Measurements from ENCODE around the gene PANK4.

The PANK4 gene

DNA sequence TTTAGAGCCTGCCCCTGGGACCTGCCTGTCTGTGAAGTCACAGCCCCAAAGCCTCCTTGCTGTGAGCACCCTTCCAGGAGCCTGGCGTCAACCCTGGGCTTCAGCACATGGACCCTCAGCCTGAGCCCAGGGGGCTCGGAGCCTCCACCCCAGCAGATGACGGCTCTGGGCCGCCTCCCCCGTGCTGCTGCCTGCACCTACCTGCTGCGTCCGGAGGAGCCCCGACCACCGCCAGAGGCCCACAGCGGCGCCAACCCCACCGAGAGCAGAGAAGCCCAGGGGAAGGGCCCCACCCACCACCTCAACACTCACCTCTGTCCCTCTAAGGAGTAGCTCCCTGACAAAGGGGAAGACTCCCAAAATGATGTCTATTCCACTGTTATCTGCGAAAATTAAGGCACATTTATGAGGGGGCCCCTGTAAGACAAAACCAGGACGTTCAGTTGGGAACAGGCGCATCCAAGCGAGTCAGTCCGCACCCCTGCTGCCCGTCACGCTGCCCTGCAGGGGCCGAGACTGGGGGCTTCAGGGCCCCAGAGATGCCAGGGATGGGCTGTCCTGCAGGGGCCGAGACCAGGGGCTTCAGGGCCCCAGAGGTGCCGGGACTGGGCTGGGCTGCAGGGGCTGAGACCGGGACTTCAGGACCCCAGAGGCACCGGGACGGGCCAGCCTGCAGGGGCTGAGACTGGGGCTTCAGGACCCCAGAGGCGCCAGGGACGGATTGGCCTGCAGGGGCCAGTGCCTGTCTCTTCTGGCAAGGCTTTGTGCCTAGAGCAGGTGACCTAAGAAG lies 15.8 kb downstream of the PANK4 start:
- no CpG with 5 or more reads among the region's 27 CpGs for WGBS (ENCODE audit: extremely low coverage, insufficient coverage, low lambda C conversion rate)
- H2AK5ac ChIP-seq (ENCODE audit: low read length): no peak overlapping the region
- H3K36me3 ChIP-seq (ENCODE audit: control insufficient read depth, insufficient read depth, low read length): peaks cover 10% of the 10 kb centered on the region
- no peaks in the 10 kb centered on the region for H3K79me1 ChIP-seq (ENCODE audit: low read length)
- H3K23ac ChIP-seq (ENCODE audit: low read length): no peak overlapping the region
- no peak overlapping the region for H3K4ac ChIP-seq (ENCODE audit: low read depth, low read length)
- H3K9ac ChIP-seq (ENCODE audit: low read length): no peak overlapping the region
- H3K4me2 ChIP-seq (ENCODE audit: low read length): no peak overlapping the region
- no peak for DNase-seq
- H3K18ac ChIP-seq (ENCODE audit: low read length): no peak overlapping the region
- no peak overlapping the region for H4K8ac ChIP-seq (ENCODE audit: low read depth, low read length)
- H3K27ac ChIP-seq (ENCODE audit: low read depth, low read length): no peak overlapping the region
- H3K4me3 ChIP-seq (ENCODE audit: low read length): no peak overlapping the region
- no peak overlapping the region for H2BK5ac ChIP-seq (ENCODE audit: low read length)
- no peak overlapping the region for H4K5ac ChIP-seq (ENCODE audit: low read length)
- H3K4me1 ChIP-seq (ENCODE audit: control insufficient read depth, low read depth, low read length): no peaks in the 10 kb centered on the region
- H3K27me3 ChIP-seq (ENCODE audit: insufficient read depth, low read length, poor library complexity): no peaks in the 10 kb centered on the region
- H2BK120ac ChIP-seq (ENCODE audit: low read depth, low read length): no peak overlapping the region
- H3K79me2 ChIP-seq (ENCODE audit: control insufficient read depth, insufficient read depth, low read length): no peaks in the 10 kb centered on the region
- H2BK15ac ChIP-seq (replicated peaks; ENCODE audit: low read depth): no peak overlapping the region
- H3K56ac ChIP-seq (ENCODE audit: low read length): no peak overlapping the region

DNA sequence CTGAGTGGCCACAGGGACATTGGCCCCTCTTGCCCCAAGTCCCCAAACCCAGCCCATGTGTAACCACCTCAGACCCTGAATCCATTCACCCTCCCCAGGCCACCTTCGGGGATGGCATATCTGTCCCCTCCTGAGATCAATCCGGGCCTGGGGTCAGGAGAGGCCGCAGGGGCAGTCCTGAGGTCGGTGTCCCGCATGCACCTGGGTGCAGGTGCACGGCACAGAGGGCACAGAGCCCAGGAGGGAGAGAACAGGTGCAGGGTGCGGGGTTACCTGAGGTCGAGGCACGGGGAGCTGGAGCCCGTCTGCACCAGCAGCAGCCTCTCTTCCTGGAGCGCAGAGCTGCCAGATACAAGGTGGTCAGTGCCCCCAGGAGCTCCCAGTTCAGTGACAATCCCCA lies 16.8 kb downstream of the PANK4 start:
- Histone ChIP-seq H3K27ac (ENCODE audit: low read depth, low read length) (no peak overlapping the region), H2AK5ac (ENCODE audit: low read length) (no peak overlapping the region), H3K36me3 (ENCODE audit: control insufficient read depth, insufficient read depth, low read length) (peaks cover 10% of the 10 kb centered on the region), H3K4me1 (ENCODE audit: control insufficient read depth, low read depth, low read length) (no peaks in the 10 kb centered on the region), H3K18ac (ENCODE audit: low read length) (no peak overlapping the region), H3K4me3 (ENCODE audit: low read length) (no peak overlapping the region), H3K56ac (ENCODE audit: low read length) (no peak overlapping the region), H4K8ac (ENCODE audit: low read depth, low read length) (no peak overlapping the region), H3K9ac (ENCODE audit: low read length) (no peak overlapping the region), H3K79me1 (ENCODE audit: low read length) (no peaks in the 10 kb centered on the region), H2BK120ac (ENCODE audit: low read depth, low read length) (no peak overlapping the region), H3K23ac (ENCODE audit: low read length) (no peak overlapping the region), H3K4ac (ENCODE audit: low read depth, low read length) (no peak overlapping the region), H2BK5ac (ENCODE audit: low read length) (no peak overlapping the region), H2BK15ac (replicated peaks; ENCODE audit: low read depth) (no peak overlapping the region), H4K5ac (ENCODE audit: low read length) (no peak overlapping the region), H3K27me3 (ENCODE audit: insufficient read depth, low read length, poor library complexity) (no peaks in the 10 kb centered on the region), H3K79me2 (ENCODE audit: control insufficient read depth, insufficient read depth, low read length) (no peaks in the 10 kb centered on the region), H3K4me2 (ENCODE audit: low read length) (no peak overlapping the region)
- DNase-seq: no peak
- WGBS (ENCODE audit: extremely low coverage, insufficient coverage, low lambda C conversion rate): no CpG with 5 or more reads among the region's 11 CpGs

GRCh38 chr1:2508751-2509150 lies 17.6 kb downstream of the PANK4 start:
- no peak overlapping the region for H4K8ac ChIP-seq (ENCODE audit: low read depth, low read length)
- no peaks in the 10 kb centered on the region for H3K79me2 ChIP-seq (ENCODE audit: control insufficient read depth, insufficient read depth, low read length)
- WGBS (ENCODE audit: extremely low coverage, insufficient coverage, low lambda C conversion rate): no CpG with 5 or more reads among the region's 29 CpGs

GRCh38 chr1:2508180-2508579 lies 18.2 kb downstream of the PANK4 start:
- Histone ChIP-seq H3K27me3 (ENCODE audit: insufficient read depth, low read length, poor library complexity) (no peaks in the 10 kb centered on the region), H3K79me1 (ENCODE audit: low read length) (no peaks in the 10 kb centered on the region), H4K5ac (ENCODE audit: low read length) (no peak overlapping the region), H3K9ac (ENCODE audit: low read length) (no peak overlapping the region), H3K18ac (ENCODE audit: low read length) (no peak overlapping the region), H3K27ac (ENCODE audit: low read depth, low read length) (no peak overlapping the region), H3K79me2 (ENCODE audit: control insufficient read depth, insufficient read depth, low read length) (no peaks in the 10 kb centered on the region), H3K56ac (ENCODE audit: low read length) (no peak overlapping the region), H3K4me3 (ENCODE audit: low read length) (no peak overlapping the region), H2BK5ac (ENCODE audit: low read length) (no peak overlapping the region), H2BK120ac (ENCODE audit: low read depth, low read length) (no peak overlapping the region), H3K4me2 (ENCODE audit: low read length) (no peak overlapping the region), H3K23ac (ENCODE audit: low read length) (no peak overlapping the region), H2BK15ac (replicated peaks; ENCODE audit: low read depth) (no peak overlapping the region), H2AK5ac (ENCODE audit: low read length) (no peak overlapping the region), H3K4me1 (ENCODE audit: control insufficient read depth, low read depth, low read length) (no peaks in the 10 kb centered on the region), H3K36me3 (ENCODE audit: control insufficient read depth, insufficient read depth, low read length) (peaks cover 10% of the 10 kb centered on the region), H4K8ac (ENCODE audit: low read depth, low read length) (no peak overlapping the region), H3K4ac (ENCODE audit: low read depth, low read length) (no peak overlapping the region)
- no CpG with 5 or more reads among the region's 24 CpGs for WGBS (ENCODE audit: extremely low coverage, insufficient coverage, low lambda C conversion rate)
- no peak for DNase-seq

More at GRCh38 chr1:2508751-2509150, 17.6 kb downstream of the PANK4 start:
- Histone ChIP-seq H3K4me3 (ENCODE audit: low read length) (no peak overlapping the region), H3K23ac (ENCODE audit: low read length) (no peak overlapping the region), H2BK120ac (ENCODE audit: low read depth, low read length) (no peak overlapping the region), H3K18ac (ENCODE audit: low read length) (no peak overlapping the region), H4K5ac (ENCODE audit: low read length) (no peak overlapping the region), H3K79me1 (ENCODE audit: low read length) (no peaks in the 10 kb centered on the region), H3K27ac (ENCODE audit: low read depth, low read length) (no peak overlapping the region), H3K4ac (ENCODE audit: low read depth, low read length) (no peak overlapping the region), H3K4me1 (ENCODE audit: control insufficient read depth, low read depth, low read length) (no peaks in the 10 kb centered on the region), H2BK15ac (replicated peaks; ENCODE audit: low read depth) (no peak overlapping the region), H3K9ac (ENCODE audit: low read length) (no peak overlapping the region), H3K56ac (ENCODE audit: low read length) (no peak overlapping the region), H2BK5ac (ENCODE audit: low read length) (no peak overlapping the region), H3K36me3 (ENCODE audit: control insufficient read depth, insufficient read depth, low read length) (peaks cover 10% of the 10 kb centered on the region), H3K4me2 (ENCODE audit: low read length) (no peak overlapping the region), H2AK5ac (ENCODE audit: low read length) (no peak overlapping the region), H3K27me3 (ENCODE audit: insufficient read depth, low read length, poor library complexity) (no peaks in the 10 kb centered on the region)
- no peak for DNase-seq

- Histone ChIP-seq H2BK15ac (replicated peaks; ENCODE audit: low read depth) (no peak overlapping the region), H3K27me3 (ENCODE audit: insufficient read depth, low read length, poor library complexity) (no peaks in the 10 kb centered on the region), H3K4me1 (ENCODE audit: control insufficient read depth, low read depth, low read length) (no peaks in the 10 kb centered on the region), H3K79me2 (ENCODE audit: control insufficient read depth, insufficient read depth, low read length) (no peaks in the 10 kb centered on the region), H3K9ac (ENCODE audit: low read length) (no peak overlapping the region), H3K36me3 (ENCODE audit: control insufficient read depth, insufficient read depth, low read length) (peaks cover 8% of the 10 kb centered on the region), H2AK5ac (ENCODE audit: low read length) (no peak overlapping the region), H3K56ac (ENCODE audit: low read length) (no peak overlapping the region), H4K8ac (ENCODE audit: low read depth, low read length) (no peak overlapping the region), H3K4me3 (ENCODE audit: low read length) (no peak overlapping the region), H3K4me2 (ENCODE audit: low read length) (no peak overlapping the region), H3K79me1 (ENCODE audit: low read length) (no peaks in the 10 kb centered on the region), H2BK5ac (ENCODE audit: low read length) (no peak overlapping the region), H3K23ac (ENCODE audit: low read length) (no peak overlapping the region), H4K5ac (ENCODE audit: low read length) (no peak overlapping the region), H3K4ac (ENCODE audit: low read depth, low read length) (no peak overlapping the region), H2BK120ac (ENCODE audit: low read depth, low read length) (no peak overlapping the region), H3K18ac (ENCODE audit: low read length) (no peak overlapping the region), H3K27ac (ENCODE audit: low read depth, low read length) (no peak overlapping the region)
- WGBS (ENCODE audit: extremely low coverage, insufficient coverage, low lambda C conversion rate): no CpG with 5 or more reads among the region's 6 CpGs
- no peak for DNase-seq
Observed at GRCh38 chr1:2507744-2508155, 18.6 kb downstream of the PANK4 start.

Data from mesendoderm (in vitro differentiated cells).